GM19328 (cell line): ENCODE data around the gene LRRC55.

Experiments used
- ATAC-seq: cut with Tn5 transposase; IDR thresholded peaks from one replicate; pipeline ENCODE4 v1.9.1; 2021; ENCODE audit warnings: mild to moderate bottlenecking, moderate library complexity; ENCODE audit not compliant: unreplicated experiment

The LRRC55 gene

GRCh38 chr11:57231539-57232253 lies 49.9 kb downstream of the LRRC55 start:
- no peak for ATAC-seq

GRCh38 chr11:57233702-57234101 lies 51.9 kb downstream of the LRRC55 start:
- no peak for ATAC-seq

GRCh38 chr11:57235761-57236703 lies 54.3 kb downstream of the LRRC55 start:
- no peak for ATAC-seq

GRCh38 chr11:57237204-57237681 lies 55.5 kb downstream of the LRRC55 start, which contains the start of gene APLNR:
APLNR (minus strand) TSS chr11:57237250; CDS start chr11:57237004, 246 bp downstream.
- no peak for ATAC-seq

GRCh38 chr11:57239348-57239747 lies 57.6 kb downstream of the LRRC55 start:
- ATAC-seq, result no peak

- no peak for ATAC-seq
Measured at GRCh38 chr11:57240007-57240406, 58.3 kb downstream of the LRRC55 start.

- ATAC-seq, result no peak
Measured at GRCh38 chr11:57240757-57241156, 59.0 kb downstream of the LRRC55 start.
